Measurements from ENCODE around the gene GRIP1.

The GRIP1 gene

DNA sequence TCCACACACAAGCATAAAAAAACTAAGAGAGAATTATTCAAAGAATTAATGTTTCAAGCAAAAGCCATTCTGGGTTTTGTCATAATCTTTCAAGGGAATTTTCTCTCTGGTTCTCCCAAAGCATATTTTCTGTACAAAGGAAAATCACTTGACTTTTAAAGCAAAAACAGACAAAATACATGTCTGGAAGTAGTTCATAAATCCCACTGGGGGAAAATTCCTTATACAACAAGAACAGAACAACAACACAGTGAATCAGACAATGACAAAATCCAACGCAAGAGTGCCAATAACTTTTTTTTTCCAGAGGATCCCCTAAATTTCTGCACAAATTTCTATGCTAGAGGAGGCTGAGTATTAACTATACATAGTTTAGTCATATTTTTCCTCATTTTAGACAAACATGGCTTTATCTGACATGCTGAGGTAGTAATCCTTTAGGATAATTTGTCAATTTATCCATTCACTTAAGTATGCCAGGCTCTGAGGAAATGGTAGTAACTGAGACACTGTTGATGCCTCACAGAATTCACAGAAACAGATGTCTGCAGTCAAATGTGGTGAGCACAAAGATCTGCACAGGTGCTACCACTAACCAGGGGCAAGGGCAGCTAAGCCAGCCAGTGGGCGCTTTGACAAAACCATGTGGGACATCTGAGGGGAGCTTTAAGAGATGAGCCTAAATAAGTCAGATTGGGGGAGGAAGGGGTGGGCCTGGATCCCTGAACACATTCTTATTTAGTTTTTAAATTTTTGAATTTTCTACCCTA is 38.0 kb downstream of the GRIP1 start:
- no peak for DNase-seq (ENCODE audit: low spot score)

- DNase-seq (ENCODE audit: low spot score) = no peak
Measured at GRCh38 chr12:66638666-66639065, 40.2 kb downstream of the GRIP1 start.

DNA sequence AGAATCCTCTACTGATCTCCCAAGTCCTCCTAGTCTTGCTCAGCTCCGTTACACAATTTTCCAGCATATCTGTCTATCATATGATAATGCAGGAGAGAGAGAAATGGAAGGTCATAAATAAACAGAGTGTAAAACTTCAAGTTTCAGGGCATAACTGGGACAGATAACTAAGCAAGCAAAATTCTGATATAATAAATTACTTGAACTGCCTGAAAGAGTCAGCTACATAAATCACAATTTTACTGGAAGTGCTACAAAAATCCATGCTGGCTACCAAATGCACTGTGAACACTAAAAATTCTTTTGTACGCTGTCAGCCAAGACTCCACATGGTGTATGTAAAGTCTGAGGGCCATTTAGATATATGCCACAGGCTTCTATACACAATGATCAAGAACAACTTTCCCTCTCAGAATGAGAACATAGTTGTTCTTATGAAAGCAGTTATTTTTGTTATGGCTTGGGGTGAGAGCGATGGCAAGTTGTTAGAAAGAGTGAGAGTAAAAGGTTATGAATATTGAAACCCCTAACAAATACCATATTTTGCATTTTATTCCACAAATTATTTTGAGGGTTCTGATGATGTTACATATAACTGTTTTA is 41.1 kb downstream of the GRIP1 start:
- no peak for DNase-seq (ENCODE audit: low spot score)

GRCh38 chr12:66636771-66637170 is 42.1 kb downstream of the GRIP1 start:
- DNase-seq (ENCODE audit: low spot score) = no peak

DNA sequence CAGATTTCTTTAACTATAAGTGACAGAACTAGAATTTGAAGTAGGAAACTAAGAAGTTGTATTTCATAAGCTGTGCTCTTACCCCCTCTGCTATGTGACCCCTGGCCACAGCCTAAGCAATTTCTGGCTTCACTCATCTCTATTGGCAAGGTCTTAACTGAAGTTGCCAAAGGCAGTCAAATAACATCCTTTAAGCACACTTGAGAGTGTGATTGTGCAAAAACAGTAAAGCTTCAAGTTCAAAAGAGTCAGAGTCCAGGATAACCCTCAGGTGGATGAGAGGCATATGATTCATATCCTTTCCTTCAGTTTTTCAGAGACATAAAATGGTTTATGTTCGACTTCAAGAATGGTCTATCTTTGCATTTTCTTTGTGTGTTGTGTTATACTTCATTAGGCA is 45.2 kb downstream of the GRIP1 start:
- no peak for DNase-seq (ENCODE audit: low spot score)

DNA sequence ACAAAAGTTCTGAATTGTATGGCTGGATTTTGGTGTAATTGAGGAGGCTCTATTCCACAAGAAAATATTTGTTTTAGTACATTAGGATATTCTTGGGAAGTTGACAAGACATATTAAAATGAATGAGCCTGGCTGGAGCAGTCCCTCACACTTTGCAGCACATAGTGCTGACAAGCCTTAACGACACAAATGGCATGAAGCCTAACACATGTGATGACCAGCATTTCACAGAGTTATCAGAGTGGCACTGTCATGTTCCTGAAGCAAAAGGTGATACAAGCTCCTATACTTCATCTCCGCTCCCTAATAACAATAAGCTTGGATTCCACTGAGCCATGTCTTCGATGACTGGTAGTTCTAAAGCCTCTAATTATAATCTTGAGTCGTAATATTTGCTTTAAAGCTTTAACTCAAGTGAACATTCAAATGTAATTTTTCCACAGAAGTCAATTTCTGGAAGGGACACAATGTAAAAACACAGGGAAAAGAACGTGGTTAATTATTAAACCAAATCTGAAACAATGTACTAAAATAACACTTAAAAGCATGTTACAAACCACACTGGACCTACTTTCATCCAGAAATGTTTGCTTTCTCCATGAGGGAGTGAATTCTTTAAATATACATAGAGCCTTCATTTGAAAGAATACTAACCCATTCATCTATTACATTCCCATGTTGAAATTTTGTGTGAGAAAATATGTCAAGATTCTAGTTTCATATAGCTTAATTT is 49.6 kb downstream of the GRIP1 start:
- no peak for DNase-seq (ENCODE audit: low spot score)

DNA sequence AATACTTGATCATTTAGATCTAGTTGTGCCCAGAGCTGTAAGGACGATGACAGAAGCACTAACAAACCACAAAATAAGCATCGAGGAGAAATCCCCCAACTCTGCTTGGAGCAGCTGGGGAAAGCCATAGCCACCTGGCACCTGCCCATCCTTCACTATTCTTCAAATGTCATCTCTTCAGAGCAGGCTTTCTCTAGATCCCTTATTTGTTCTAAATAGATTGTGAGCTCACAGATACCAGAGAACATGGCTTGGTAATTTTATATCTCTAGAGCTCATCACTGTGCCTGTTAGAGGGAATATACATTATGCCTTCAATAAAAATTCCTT is 50.9 kb downstream of the GRIP1 start:
- DNase-seq (ENCODE audit: low spot score) = no peak

- no peak for DNase-seq (ENCODE audit: low spot score)
Measured at GRCh38 chr12:66627270-66627987, 51.4 kb downstream of the GRIP1 start.

- no peak for DNase-seq (ENCODE audit: low spot score)
Measured at GRCh38 chr12:66624806-66625205, 54.1 kb downstream of the GRIP1 start.

DNA sequence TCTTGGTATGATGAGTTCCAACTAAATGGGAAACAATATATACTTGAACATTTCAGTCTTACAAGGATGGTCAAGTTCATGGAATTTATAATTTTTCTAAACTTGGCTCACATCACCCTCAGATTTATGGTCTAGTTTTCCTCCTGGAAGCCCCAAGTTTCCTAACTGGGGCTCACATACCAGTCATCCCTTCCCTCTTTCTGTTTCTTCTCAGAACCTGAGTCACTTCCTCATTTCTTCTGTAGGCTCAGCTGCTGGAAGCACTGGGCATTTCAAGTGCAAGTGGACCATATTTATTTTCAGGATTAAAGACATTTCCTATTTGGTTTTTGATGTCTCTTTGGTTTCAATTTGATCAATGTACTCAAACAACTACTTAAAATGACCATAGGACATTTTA is 55.4 kb downstream of the GRIP1 start:
- DNase-seq (ENCODE audit: low spot score) = no peak

- no peak for DNase-seq (ENCODE audit: low spot score)
Measured at GRCh38 chr12:66620688-66621087, 58.2 kb downstream of the GRIP1 start.

GRCh38 chr12:66620026-66620425 is 58.9 kb downstream of the GRIP1 start:
- DNase-seq (ENCODE audit: low spot score) = no peak

GRCh38 chr12:66617991-66618390 is 60.9 kb downstream of the GRIP1 start:
- DNase-seq (ENCODE audit: low spot score) = no peak

GRCh38 chr12:66612090-66612775 is 66.6 kb downstream of the GRIP1 start:
- DNase-seq (ENCODE audit: low spot score) = no peak

- DNase-seq (ENCODE audit: low spot score) = no peak
Measured at GRCh38 chr12:66607147-66607546, 71.7 kb downstream of the GRIP1 start.

DNA sequence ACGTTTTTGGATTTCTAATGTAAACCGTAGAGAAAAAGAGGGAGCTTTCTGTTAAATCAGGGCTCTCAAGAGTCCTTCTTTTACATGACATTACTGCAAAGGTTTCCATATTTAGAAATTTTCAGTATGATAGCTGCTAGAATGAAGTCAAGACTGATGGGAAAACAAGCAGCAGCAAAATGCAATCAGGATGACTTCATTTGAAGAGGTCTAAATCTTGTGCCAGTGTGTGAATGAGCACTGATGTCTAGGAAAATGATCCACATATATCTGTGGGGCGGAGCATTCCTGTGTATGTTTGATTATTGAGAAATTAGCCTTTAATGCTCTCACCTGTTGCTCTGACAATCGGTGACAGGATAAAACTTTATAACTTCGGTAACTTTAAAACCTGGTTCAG is 73.6 kb downstream of the GRIP1 start:
- no peak for DNase-seq (ENCODE audit: low spot score)

DNA sequence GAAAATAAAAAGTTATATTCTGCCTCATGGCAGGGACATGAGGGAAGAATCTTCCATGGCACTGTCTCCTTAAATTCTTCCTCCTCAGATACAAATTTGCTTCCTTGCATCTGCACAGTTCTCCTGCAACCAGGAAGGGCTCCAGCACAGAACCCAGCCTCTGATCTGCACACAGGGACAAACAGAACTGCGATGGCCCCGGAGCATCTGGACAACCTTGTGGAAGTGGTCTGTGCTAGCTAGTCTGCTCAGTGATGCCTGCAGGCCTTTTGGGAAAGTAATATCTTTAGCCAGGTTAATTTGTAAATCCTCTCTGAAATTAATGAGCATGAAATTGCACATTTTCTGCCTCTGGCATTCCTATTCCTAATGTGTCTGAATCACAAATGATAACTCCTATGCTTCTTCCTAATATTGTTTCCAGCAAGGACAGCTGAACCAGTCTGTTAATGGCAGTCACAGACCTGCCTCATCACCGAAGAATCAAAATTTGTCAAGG is 74.8 kb downstream of the GRIP1 start:
- no peak for DNase-seq (ENCODE audit: low spot score)

GRCh38 chr12:66603461-66603860 is 75.4 kb downstream of the GRIP1 start:
- DNase-seq (ENCODE audit: low spot score) = no peak

DNA sequence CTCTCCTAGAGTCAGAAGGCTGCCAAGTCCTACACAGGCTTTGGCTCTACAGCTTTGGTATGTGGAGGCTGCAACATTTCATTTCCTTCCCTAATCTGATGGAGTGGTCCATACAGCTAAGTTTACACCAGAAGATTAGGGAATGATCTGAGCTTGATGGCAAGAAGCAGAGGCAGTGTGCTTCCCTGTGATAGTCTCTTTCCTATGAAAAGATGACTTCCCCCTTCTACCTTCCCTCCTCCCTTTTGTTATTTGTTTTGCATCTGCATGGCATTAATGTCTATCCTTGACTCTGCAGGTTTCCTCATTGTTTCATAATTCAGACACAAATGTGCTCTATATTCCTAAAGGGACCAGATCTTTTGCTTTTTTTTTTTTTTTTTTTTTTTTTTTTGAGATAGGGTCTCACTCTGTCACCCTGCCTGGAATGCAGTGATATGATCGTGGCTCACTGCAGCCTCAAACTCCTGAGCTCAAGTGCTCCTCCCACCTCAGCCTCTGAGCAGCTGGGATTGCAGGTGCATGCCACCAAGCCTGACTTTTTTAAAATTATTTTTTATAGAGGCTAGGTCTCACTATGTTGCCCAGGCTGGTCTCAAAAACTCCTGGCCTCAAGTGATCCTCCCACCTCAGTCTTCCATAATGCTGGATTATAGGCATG is 76.3 kb downstream of the GRIP1 start:
- no peak for DNase-seq (ENCODE audit: low spot score)

DNA sequence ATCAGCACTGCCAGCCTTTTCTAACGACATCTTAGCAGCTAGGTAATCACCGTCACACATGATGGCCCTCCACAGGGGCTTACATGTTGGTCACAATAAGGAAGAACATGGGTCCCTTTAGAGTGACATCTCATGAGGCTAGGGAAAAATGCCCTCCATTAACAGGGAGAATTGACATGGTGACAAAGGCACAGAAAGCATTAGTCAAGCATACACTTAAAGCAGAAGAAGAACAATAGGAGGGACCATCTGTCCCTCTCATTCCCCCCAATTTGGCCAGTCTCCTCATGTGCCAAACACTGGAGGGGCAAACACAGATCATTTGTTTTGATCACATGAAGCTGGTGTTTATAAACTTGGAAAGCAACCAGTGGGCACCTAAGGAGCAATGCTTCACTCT is 78.0 kb downstream of the GRIP1 start:
- no peak for DNase-seq (ENCODE audit: low spot score)

- no peak for DNase-seq (ENCODE audit: low spot score)
Measured at GRCh38 chr12:66599816-66600215, 79.1 kb downstream of the GRIP1 start.

All from HuH-7.5 (cell line).